Raji (cell line): ENCODE data around the gene ALG2.

Experiments
- POLR2A ChIP-seq: IDR thresholded peaks from 2 replicates; pipeline ENCODE4 v1.6.1; 2011; ENCODE audit warnings: low read depth, low read length, control low read depth; ENCODE audit not compliant: insufficient read depth

ALG2 gene

GRCh38 chr9:99213197-99213596 lies 8.5 kb downstream of the ALG2 start:
- no peak for TF ChIP-seq POLR2A

GRCh38 chr9:99211746-99212145 lies 10.0 kb downstream of the ALG2 start:
- no peak for TF ChIP-seq POLR2A

GRCh38 chr9:99210572-99210971 lies 11.2 kb downstream of the ALG2 start:
- TF ChIP-seq POLR2A, result no peak

GRCh38 chr9:99201603-99202002 lies 20.1 kb downstream of the ALG2 start:
- no peak for TF ChIP-seq POLR2A

- TF ChIP-seq POLR2A, result no peak
These were observed 21.7 kb downstream of the ALG2 start for GRCh38 chr9:99199938-99200539.

- TF ChIP-seq POLR2A, result no peak
These were observed 23.8 kb downstream of the ALG2 start for GRCh38 chr9:99197987-99198386.

GRCh38 chr9:99197124-99197630 lies 24.6 kb downstream of the ALG2 start:
- TF ChIP-seq POLR2A, result no peak

GRCh38 chr9:99193466-99193821 lies 28.3 kb downstream of the ALG2 start:
- TF ChIP-seq POLR2A, result no peak

- no peak for TF ChIP-seq POLR2A
These were observed 28.8 kb downstream of the ALG2 start for GRCh38 chr9:99192786-99193465.

GRCh38 chr9:99190597-99191283 lies 31.0 kb downstream of the ALG2 start:
- no peak for TF ChIP-seq POLR2A

GRCh38 chr9:99189887-99190596 lies 31.7 kb downstream of the ALG2 start:
- TF ChIP-seq POLR2A, result no peak

- TF ChIP-seq POLR2A, result no peak
These were observed 32.6 kb downstream of the ALG2 start for GRCh38 chr9:99189186-99189585.

GRCh38 chr9:99187311-99187710 lies 34.4 kb downstream of the ALG2 start:
- TF ChIP-seq POLR2A, result no peak

GRCh38 chr9:99185934-99186333 lies 35.8 kb downstream of the ALG2 start:
- TF ChIP-seq POLR2A, result no peak

- no peak for TF ChIP-seq POLR2A
These were observed 36.5 kb downstream of the ALG2 start for GRCh38 chr9:99185348-99185632.

GRCh38 chr9:99184475-99185347 lies 37.0 kb downstream of the ALG2 start:
- no peak for TF ChIP-seq POLR2A

- TF ChIP-seq POLR2A, result no peak
These were observed 37.6 kb downstream of the ALG2 start for GRCh38 chr9:99184110-99184474.
